ENCODE measurements around the gene FLNC. TPM values are rescaled to one million over a fixed set of nuclear protein-coding genes. Genes with fewer than 3 reads are reported as not detected.

The FLNC gene
- total and polyA plus RNA-seq, 2 donors (not counting 3 experiments of a cell fraction or from before 2014, with no cell fraction given) = 19.5 to 81.9 TPM

GRCh38 chr7:128796327-128796726, 33.9 kb upstream of the FLNC start:
- Histone ChIP-seq H3K36me3 (ENCODE audit: control insufficient read depth in 2 of 2, extremely low read depth in 1 of 2, insufficient read depth in 2 of 2, low read length in 2 of 2) (no peaks in the 10 kb centered on the region), H4K20me1 (replicated peaks; ENCODE audit: control insufficient read depth, extremely low read depth, insufficient read depth, low read length) (no peaks in the 10 kb centered on the region), H3K9ac (replicated peaks; ENCODE audit: extremely low read depth, insufficient read depth, low read length) (no peak overlapping the region), H3K27ac (ENCODE audit: insufficient read depth, low read depth, low read length) (no peak overlapping the region), H3K79me2 (ENCODE audit: control insufficient read depth, insufficient read depth, low read length) (no peaks in the 10 kb centered on the region), H3K9me3 (replicated peaks; ENCODE audit: control insufficient read depth, insufficient read depth, low read length) (no peaks in the 10 kb centered on the region), H3K4me2 (ENCODE audit: insufficient read depth, low read length) (no peak overlapping the region), H3K27me3 (ENCODE audit: control insufficient read depth in 2 of 2, insufficient read depth in 2 of 2, low read length in 2 of 2) (peaks cover 0 to 3% of the 10 kb centered on the region in 2 experiments), H3K4me3 (replicated peaks in 1 of 3; ENCODE audit: insufficient read depth in 1 of 3, low read depth in 1 of 3, low read length in 3 of 3) (no peak overlapping the region), H3K4me1 (ENCODE audit: control insufficient read depth, extremely low read depth, insufficient read depth, low read length) (peaks cover 4% of the 10 kb centered on the region), H3K9me1 (replicated peaks; ENCODE audit: control insufficient read depth, extremely low read depth, insufficient read depth, low read length) (no peaks in the 10 kb centered on the region), H2AFZ (ENCODE audit: low read depth, low read length) (peak overlapping the region; percentile 13)
- ChIA-PET POLR2A (no interaction called here), CTCF (interaction anchor here (1.2 kb wide), 1 partner anchor 11 kb away, joined by 4 read pairs; no protein-coding TSS in a partner anchor)
- TF ChIP-seq GATA2 (IDR thresholded peaks at IDR 0.05; ENCODE audit: insufficient read depth, insufficient read length, low read depth, low read length) = peak; percentile 11
- no peak for TF ChIP-seq CTCF (IDR thresholded peaks at IDR 0.05; ENCODE audit: extremely low read depth in 1 of 2, insufficient read depth in 1 of 2, low read depth in 1 of 2, low read length in 2 of 2)
- peak; percentile 58 for FAIRE-seq
- no TSS peak for BruUV-seq (replicated peaks)
- intact Hi-C loops (cut with micrococcal nuclease) = no loop called here
- peak; percentile 51 for DNase-seq (ENCODE audit: low read depth, low spot score)
- dilution Hi-C loops (cut with MboI; ENCODE audit: extremely low pct_ligation_motif_present, low sequenced_read_pairs) = no loop called here

- dilution Hi-C loops (cut with MboI; ENCODE audit: extremely low pct_ligation_motif_present, low sequenced_read_pairs) = no loop called here
Measured at GRCh38 chr7:128799451-128799850, 30.8 kb upstream of the FLNC start.

More at GRCh38 chr7:128799451-128799850, 30.8 kb upstream of the FLNC start:
- Histone ChIP-seq H3K27ac (ENCODE audit: insufficient read depth, low read depth, low read length) (no peak overlapping the region), H3K4me3 (replicated peaks in 1 of 3; ENCODE audit: insufficient read depth in 1 of 3, low read depth in 1 of 3, low read length in 3 of 3) (no peak overlapping the region), H3K4me1 (ENCODE audit: control insufficient read depth, extremely low read depth, insufficient read depth, low read length) (no peaks in the 10 kb centered on the region), H3K9ac (replicated peaks; ENCODE audit: extremely low read depth, insufficient read depth, low read length) (no peak overlapping the region), H3K27me3 (ENCODE audit: control insufficient read depth in 2 of 2, insufficient read depth in 2 of 2, low read length in 2 of 2) (no peaks in the 10 kb centered on the region), H3K4me2 (ENCODE audit: insufficient read depth, low read length) (no peak overlapping the region), H4K20me1 (replicated peaks; ENCODE audit: control insufficient read depth, extremely low read depth, insufficient read depth, low read length) (no peaks in the 10 kb centered on the region), H3K36me3 (ENCODE audit: control insufficient read depth in 2 of 2, extremely low read depth in 1 of 2, insufficient read depth in 2 of 2, low read length in 2 of 2) (no peaks in the 10 kb centered on the region), H2AFZ (ENCODE audit: low read depth, low read length) (no peak overlapping the region), H3K9me3 (replicated peaks; ENCODE audit: control insufficient read depth, insufficient read depth, low read length) (no peaks in the 10 kb centered on the region), H3K9me1 (replicated peaks; ENCODE audit: control insufficient read depth, extremely low read depth, insufficient read depth, low read length) (no peaks in the 10 kb centered on the region), H3K79me2 (ENCODE audit: control insufficient read depth, insufficient read depth, low read length) (no peaks in the 10 kb centered on the region)
- CTCF ChIA-PET = interaction anchor here (0.9 to 1.6 kb wide), 3 partner anchors 8 to 84 kb away, joined by 3 to 4 read pairs (median 3); no protein-coding TSS in a partner anchor
- DNase-seq (ENCODE audit: low read depth, low spot score) (no peak), FAIRE-seq (no peak)
- no TSS peak for BruUV-seq (replicated peaks)
- TF ChIP-seq POLR2A (IDR thresholded peaks at IDR 0.05; ENCODE audit: low read depth, low read length) (no peak), MYC (IDR thresholded peaks at IDR 0.05; ENCODE audit: low read depth, low read length) (no peak), EZH2 (IDR thresholded peaks at IDR 0.05; ENCODE audit: borderline replicate concordance, low read depth, low read length, severe bottlenecking) (no peak), JUN (IDR thresholded peaks at IDR 0.05; ENCODE audit: borderline replicate concordance, insufficient read depth, insufficient read length, low read depth) (no peak), FOS (IDR thresholded peaks at IDR 0.05; ENCODE audit: borderline replicate concordance, insufficient read depth, low read length) (no peak), POLR2AphosphoS5 (IDR thresholded peaks at IDR 0.05; ENCODE audit: insufficient read depth, low read depth, low read length) (no peak), GATA2 (IDR thresholded peaks at IDR 0.05; ENCODE audit: insufficient read depth, insufficient read length, low read depth, low read length) (no peak), MAX (IDR thresholded peaks at IDR 0.05; ENCODE audit: insufficient read depth, insufficient read length) (no peak), CTCF (IDR thresholded peaks at IDR 0.05; ENCODE audit: extremely low read depth in 1 of 2, insufficient read depth in 1 of 2, low read depth in 1 of 2, low read length in 2 of 2) (no peak)
- intact Hi-C loops (cut with micrococcal nuclease) = no loop called here
- POLR2A ChIA-PET = no interaction called here

All from endothelial cell of umbilical vein (primary cell).